ENCODE measurements around the gene SPACA4. TPM values are rescaled to one million over a fixed set of nuclear protein-coding genes. Genes with fewer than 3 reads are reported as not detected.

SPACA4 gene
- polyA plus RNA-seq, 1 experiment = not detected

GRCh38 chr19:48641850-48642249, 35.3 kb downstream of the SPACA4 start:
- Histone ChIP-seq H3K9me3 (ENCODE audit: control insufficient read depth, insufficient read depth, low read length) (peaks cover 5% of the 10 kb centered on the region; the same call in 1 of the 2 replicates), H3K4me3 (ENCODE audit: low read depth, low read length) (no peak overlapping the region), H3K27me3 (ENCODE audit: control insufficient read depth, insufficient read depth, low read length) (peaks cover 2% of the 10 kb centered on the region), H3K27ac (ENCODE audit: low read depth, low read length) (no peak overlapping the region)
- POLR2A ChIA-PET = interaction anchor here (0.7 kb wide), 1 partner anchor 23 kb away, joined by 9 read pairs; the partner anchor contains the start of gene RPL18
- CTCF ChIA-PET = no interaction called here
- DNase-seq (ENCODE audit: low read depth, low spot score) = no peak
- TF ChIP-seq CTCF (IDR thresholded peaks at IDR 0.05; ENCODE audit: low read depth, low read length) = no peak

GRCh38 chr19:48642862-48643261, 36.3 kb downstream of the SPACA4 start:
- H3K9me3 ChIP-seq (ENCODE audit: control insufficient read depth, insufficient read depth, low read length) = peaks cover 5% of the 10 kb centered on the region; the same call in 1 of the 2 replicates
- no peak overlapping the region for H3K27ac ChIP-seq (ENCODE audit: low read depth, low read length)
- peaks cover 2% of the 10 kb centered on the region for H3K27me3 ChIP-seq (ENCODE audit: control insufficient read depth, insufficient read depth, low read length)
- no peak for TF ChIP-seq CTCF (IDR thresholded peaks at IDR 0.05; ENCODE audit: low read depth, low read length)
- ChIA-PET CTCF (no interaction called here), POLR2A (no interaction called here)
- DNase-seq (ENCODE audit: low read depth, low spot score) = no peak
- H3K4me3 ChIP-seq (ENCODE audit: low read depth, low read length) = no peak overlapping the region

- ChIA-PET POLR2A (interaction anchor here (0.6 to 2.4 kb wide), 2 partner anchors 25 to 194 kb away, joined by 3 to 11 read pairs; partner anchors contain the start of genes RPL18 and SPHK2), CTCF (interaction anchor here (0.6 to 2.3 kb wide), 2 partner anchors 199 to 442 kb away, joined by 3 to 19 read pairs; no protein-coding TSS in a partner anchor)
- no peak for DNase-seq (ENCODE audit: low read depth, low spot score)
- peaks cover 2% of the 10 kb centered on the region for H3K27me3 ChIP-seq (ENCODE audit: control insufficient read depth, insufficient read depth, low read length)
- no peak overlapping the region for H3K4me3 ChIP-seq (ENCODE audit: low read depth, low read length)
- no peak overlapping the region for H3K27ac ChIP-seq (ENCODE audit: low read depth, low read length)
- H3K9me3 ChIP-seq (ENCODE audit: control insufficient read depth, insufficient read depth, low read length) = no peaks in the 10 kb centered on the region
- no peak for TF ChIP-seq CTCF (IDR thresholded peaks at IDR 0.05; ENCODE audit: low read depth, low read length)
These were observed 37.8 kb downstream of the SPACA4 start for GRCh38 chr19:48644355-48644754.

- POLR2A ChIA-PET = interaction anchor here (0.6 to 2.4 kb wide), 7 partner anchors 8 to 194 kb away, joined by 3 to 11 read pairs (median 3); partner anchors contain the start of genes DBP, RPL18 and SPHK2
- no peak for DNase-seq (ENCODE audit: low read depth, low spot score)
- H3K4me3 ChIP-seq (ENCODE audit: low read depth, low read length) = peak overlapping the region; percentile 60
- H3K9me3 ChIP-seq (ENCODE audit: control insufficient read depth, insufficient read depth, low read length) = no peaks in the 10 kb centered on the region
- H3K27ac ChIP-seq (ENCODE audit: low read depth, low read length) = peak overlapping the region; percentile 21
- TF ChIP-seq CTCF (IDR thresholded peaks at IDR 0.05; ENCODE audit: low read depth, low read length) = no peak
- CTCF ChIA-PET = interaction anchor here (0.6 to 2.3 kb wide), 11 partner anchors 11 to 443 kb away, joined by 3 to 19 read pairs (median 6); partner anchors contain the start of gene HSD17B14
- peaks cover 2% of the 10 kb centered on the region for H3K27me3 ChIP-seq (ENCODE audit: control insufficient read depth, insufficient read depth, low read length)
These were observed 38.5 kb downstream of the SPACA4 start for GRCh38 chr19:48644839-48645619.

- H3K27ac ChIP-seq (ENCODE audit: low read depth, low read length) = no peak overlapping the region
- no peak for DNase-seq (ENCODE audit: low read depth, low spot score)
- TF ChIP-seq CTCF (IDR thresholded peaks at IDR 0.05; ENCODE audit: low read depth, low read length) = no peak
- peak overlapping the region; percentile 60 for H3K4me3 ChIP-seq (ENCODE audit: low read depth, low read length)
- H3K9me3 ChIP-seq (ENCODE audit: control insufficient read depth, insufficient read depth, low read length) = no peaks in the 10 kb centered on the region
- ChIA-PET CTCF (interaction anchor here (0.8 to 2.3 kb wide), 10 partner anchors 11 to 325 kb away, joined by 3 to 19 read pairs (median 6); partner anchors contain the start of gene HSD17B14), POLR2A (interaction anchor here (0.6 to 2.4 kb wide), 7 partner anchors 9 to 192 kb away, joined by 3 to 11 read pairs (median 4); partner anchors contain the start of genes DBP, RPL18 and SPHK2)
- H3K27me3 ChIP-seq (ENCODE audit: control insufficient read depth, insufficient read depth, low read length) = peaks cover 2% of the 10 kb centered on the region
These were observed 39.1 kb downstream of the SPACA4 start for GRCh38 chr19:48645620-48646000.
